Measurements from ENCODE around the gene TSPYL4. TPM values are rescaled to one million over a fixed set of nuclear protein-coding genes. Genes with fewer than 3 reads are reported as not detected.

Gene TSPYL4
- polyA plus RNA-seq, 3 donors: 1.8 to 3.6 (median 2.2) TPM

DNA sequence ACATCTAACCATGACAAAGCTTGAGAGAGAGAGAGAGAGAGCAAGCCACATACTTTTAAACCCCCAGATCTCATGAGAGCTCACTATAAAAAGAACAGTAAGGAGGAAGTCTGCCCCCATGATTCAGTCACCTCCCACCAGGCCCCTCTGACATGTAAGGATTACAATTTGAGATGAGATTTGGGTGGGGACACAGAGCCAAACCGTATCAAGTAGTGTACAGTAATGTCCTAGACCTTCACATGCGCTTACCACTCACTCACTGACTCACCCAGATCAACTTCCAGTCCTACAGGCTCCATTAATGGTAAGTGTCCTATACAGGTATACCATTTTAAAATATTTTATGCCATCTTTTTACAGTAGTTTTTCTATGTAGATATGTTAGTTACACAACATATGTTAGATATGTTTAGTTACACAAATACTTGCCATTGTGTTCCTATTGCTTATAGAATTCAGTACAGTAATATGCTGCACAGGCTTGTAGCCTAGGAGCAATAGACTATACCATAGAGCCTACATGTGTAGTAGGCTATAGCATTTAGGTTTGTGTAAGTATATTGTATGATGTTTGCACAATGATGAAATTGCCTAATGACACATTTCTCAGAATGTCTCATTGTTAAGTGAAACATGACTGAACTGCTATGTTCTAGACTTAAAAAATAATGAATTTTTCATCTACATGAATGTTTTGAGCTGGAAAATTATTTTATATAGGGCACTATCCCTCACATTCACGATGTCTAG lies 14.1 kb upstream of the TSPYL4 start:
- TF ChIP-seq CTCF (IDR thresholded peaks at IDR 0.05): no peak
- Histone ChIP-seq H3K9me3 (replicated peaks in 1 of 2; ENCODE audit: control insufficient read depth in 1 of 2, insufficient read depth in 1 of 2, low read length in 2 of 2) (no peaks in the 10 kb centered on the region), H3K79me2 (ENCODE audit: insufficient read depth, low read length) (no peaks in the 10 kb centered on the region), H3K27ac (ENCODE audit: low read depth in 1 of 2, low read length in 2 of 2) (no peak overlapping the region), H3K4me1 (ENCODE audit: control insufficient read depth in 1 of 2, insufficient read depth in 2 of 2, low read length in 2 of 2) (no peaks in the 10 kb centered on the region), H4K20me1 (ENCODE audit: insufficient read depth, low read length) (no peaks in the 10 kb centered on the region), H2AFZ (ENCODE audit: insufficient read depth, low read depth, low read length, poor library complexity, severe bottlenecking) (no peak overlapping the region), H3K36me3 (replicated peaks in 1 of 2; ENCODE audit: control insufficient read depth in 1 of 2, insufficient read depth in 2 of 2, low read length in 2 of 2) (peaks cover 2 to 20% of the 10 kb centered on the region in 2 donors), H3K9ac (ENCODE audit: insufficient read depth, low read length, poor library complexity, severe bottlenecking) (no peak overlapping the region), H3K27me3 (ENCODE audit: control insufficient read depth in 2 of 2, insufficient read depth in 2 of 2, low read length in 2 of 2) (no peaks in the 10 kb centered on the region), H3K4me3 (replicated peaks in 1 of 3; ENCODE audit: low read depth in 2 of 3, low read length in 3 of 3) (no peak overlapping the region), H3K4me2 (replicated peaks; ENCODE audit: extremely low read depth, low read length, poor library complexity, severe bottlenecking) (no peak overlapping the region)
- Mint-ChIP-seq H3K4me3 (no peak overlapping the region), H3K9me3 (peaks cover 0 to 11% (median 5%) of the 10 kb centered on the region in 7 donors), H3K36me3 (peaks cover 4 to 23% of the 10 kb centered on the region in 2 donors), H3K27ac (peak overlapping the region in 1 of 7 donors; percentile 10), H3K4me1 (peaks cover 3% of the 10 kb centered on the region), H3K27me3 (ENCODE audit: low read depth in 3 of 3) (no peaks in the 10 kb centered on the region)
- intact Hi-C loops (cut with micrococcal nuclease): no loop called here
- WGBS (ENCODE audit: insufficient coverage): no CpG with 5 or more reads among the region's 3 CpGs
- DNase-seq: no peak

DNA sequence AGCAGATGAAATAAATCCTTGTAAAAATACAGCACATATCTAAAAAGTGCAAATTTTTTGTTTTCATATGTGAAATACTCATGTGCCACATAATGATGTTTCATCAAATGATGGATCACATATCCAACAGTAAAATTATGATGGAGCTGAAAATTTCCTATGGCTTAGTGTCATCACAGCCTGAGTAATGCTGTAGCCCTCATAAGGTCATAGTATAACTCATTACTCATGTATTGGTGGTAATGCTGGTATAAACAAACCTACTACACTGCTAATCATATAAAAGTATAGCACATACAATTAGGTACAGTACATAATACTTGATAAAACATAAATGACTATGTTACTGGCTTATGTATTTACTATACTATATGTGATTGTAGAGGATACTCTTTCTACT lies 12.9 kb upstream of the TSPYL4 start:
- peaks cover 0 to 11% of the 10 kb centered on the region in 2 donors for H3K36me3 ChIP-seq (replicated peaks in 1 of 2; ENCODE audit: control insufficient read depth in 1 of 2, insufficient read depth in 2 of 2, low read length in 2 of 2)
- H3K27ac Mint-ChIP-seq: no peak overlapping the region

More for the DNA sequence above, 12.9 kb upstream of the TSPYL4 start:
- Histone ChIP-seq H3K27ac (ENCODE audit: low read depth in 1 of 2, low read length in 2 of 2) (no peak overlapping the region), H3K4me2 (replicated peaks; ENCODE audit: extremely low read depth, low read length, poor library complexity, severe bottlenecking) (no peak overlapping the region), H4K20me1 (ENCODE audit: insufficient read depth, low read length) (no peaks in the 10 kb centered on the region), H3K79me2 (ENCODE audit: insufficient read depth, low read length) (no peaks in the 10 kb centered on the region), H3K9me3 (replicated peaks in 1 of 2; ENCODE audit: control insufficient read depth in 1 of 2, insufficient read depth in 1 of 2, low read length in 2 of 2) (no peaks in the 10 kb centered on the region), H3K9ac (ENCODE audit: insufficient read depth, low read length, poor library complexity, severe bottlenecking) (no peak overlapping the region), H2AFZ (ENCODE audit: insufficient read depth, low read depth, low read length, poor library complexity, severe bottlenecking) (no peak overlapping the region), H3K27me3 (ENCODE audit: control insufficient read depth in 2 of 2, insufficient read depth in 2 of 2, low read length in 2 of 2) (no peaks in the 10 kb centered on the region), H3K4me1 (ENCODE audit: control insufficient read depth in 1 of 2, insufficient read depth in 2 of 2, low read length in 2 of 2) (no peaks in the 10 kb centered on the region), H3K4me3 (replicated peaks in 1 of 3; ENCODE audit: low read depth in 2 of 3, low read length in 3 of 3) (no peak overlapping the region)
- H3K9me3 Mint-ChIP-seq: peaks cover 0 to 11% (median 5%) of the 10 kb centered on the region in 7 donors
- no peak overlapping the region for H3K4me3 Mint-ChIP-seq
- TF ChIP-seq CTCF (IDR thresholded peaks at IDR 0.05): no peak
- peaks cover 0 to 20% of the 10 kb centered on the region in 2 donors for H3K36me3 Mint-ChIP-seq
- intact Hi-C loops (cut with micrococcal nuclease): no loop called here
- no peak for DNase-seq
- no peaks in the 10 kb centered on the region for H3K27me3 Mint-ChIP-seq (ENCODE audit: low read depth in 3 of 3)
- peaks cover 3% of the 10 kb centered on the region for H3K4me1 Mint-ChIP-seq

Measured in CD14-positive monocyte (primary cell).